Breast epithelium (tissue), 4 donors: Measurements from ENCODE around the gene SEMA4D. TPM values are rescaled to one million over a fixed set of nuclear protein-coding genes. Genes with fewer than 3 reads are reported as not detected.

Experiments used
- DNase-seq, 2 donors: peaks; one replicate each; pipeline ENCODE4 v3.0.0-alpha.2; 2019; ENCODE audit warnings: low spot score in 2 of 2
- H3K27ac ChIP-seq, 2 donors: fragments of 200-600 bp; sonication (generic) in 1 of 2; one replicate each; pipeline ENCODE4 v1.5.1; 2016 to 2019; ENCODE audit warnings: mild to moderate bottlenecking in 1 of 2
- H3K27me3 ChIP-seq, 2 donors: fragments of 200-600 bp; sonication (generic) in 1 of 2; one replicate each; pipeline versions ENCODE4 v1.5.1 to v1.6.0; 2017 to 2019; ENCODE audit warnings: control low read depth in 1 of 2, mild to moderate bottlenecking in 1 of 2
- H3K36me3 ChIP-seq: fragments of 200-600 bp; one replicate; pipeline ENCODE4 v1.5.1; 2019
- H3K4me1 ChIP-seq, 2 donors: fragments of 200-600 bp; sonication (generic); one replicate each; pipeline ENCODE4 v1.5.1; 2016 to 2019; ENCODE audit warnings: control low read depth in 1 of 2
- H3K4me3 ChIP-seq, 3 donors: fragments of 200-600 bp; sonication (generic); 1 replicate in 2 of 3; 2 replicates in 1 of 3; pipeline ENCODE4 v1.5.1; 2016 to 2019; ENCODE audit warnings: mild to moderate bottlenecking in 3 of 3, moderate library complexity in 2 of 3
- H3K9me3 ChIP-seq, 2 donors: fragments of 200-600 bp; sonication (generic) in 1 of 2; one replicate each; pipeline ENCODE4 v1.5.1; 2016 to 2019; ENCODE audit warnings: control low read depth in 1 of 2
- POLR2A ChIP-seq: fragments of 450-650 bp; IDR thresholded peaks from one replicate; pipeline ENCODE4 v1.6.1; 2016; ENCODE audit warnings: antibody characterized with exemption, mild to moderate bottlenecking, moderate library complexity
- POLR2AphosphoS5 ChIP-seq, 3 donors: sonication (generic); formaldehyde crosslinking; IDR thresholded peaks; one replicate each; pipeline ENCODE4 v1.6.1; 2017; ENCODE audit warnings: antibody characterized with exemption in 3 of 3
- intact Hi-C: fragments of 100-400 bp; cut with DNase I; formaldehyde crosslinking; loops from one replicate; pipeline ENCODE4 v1.15.1; 2023; ENCODE audit warnings: low total_unique reads
- total RNA-seq, 3 donors: library from RNA; depleted of rRNA; stranded (reverse); fragments of >200 nt; gene quantifications; one replicate each; pipeline ENCODE4 v1.1.0, GENCODE V29; 2016
- TF ChIP-seq, protein P1 (sequence below), 3 donors: fragments of 450-650 bp; IDR thresholded peaks; one replicate each; pipeline ENCODE4 v1.5.1; 2016 to 2017; ENCODE audit warnings: antibody characterized with exemption in 3 of 3, mild to moderate bottlenecking in 3 of 3, moderate library complexity in 3 of 3

The SEMA4D gene, protein sequence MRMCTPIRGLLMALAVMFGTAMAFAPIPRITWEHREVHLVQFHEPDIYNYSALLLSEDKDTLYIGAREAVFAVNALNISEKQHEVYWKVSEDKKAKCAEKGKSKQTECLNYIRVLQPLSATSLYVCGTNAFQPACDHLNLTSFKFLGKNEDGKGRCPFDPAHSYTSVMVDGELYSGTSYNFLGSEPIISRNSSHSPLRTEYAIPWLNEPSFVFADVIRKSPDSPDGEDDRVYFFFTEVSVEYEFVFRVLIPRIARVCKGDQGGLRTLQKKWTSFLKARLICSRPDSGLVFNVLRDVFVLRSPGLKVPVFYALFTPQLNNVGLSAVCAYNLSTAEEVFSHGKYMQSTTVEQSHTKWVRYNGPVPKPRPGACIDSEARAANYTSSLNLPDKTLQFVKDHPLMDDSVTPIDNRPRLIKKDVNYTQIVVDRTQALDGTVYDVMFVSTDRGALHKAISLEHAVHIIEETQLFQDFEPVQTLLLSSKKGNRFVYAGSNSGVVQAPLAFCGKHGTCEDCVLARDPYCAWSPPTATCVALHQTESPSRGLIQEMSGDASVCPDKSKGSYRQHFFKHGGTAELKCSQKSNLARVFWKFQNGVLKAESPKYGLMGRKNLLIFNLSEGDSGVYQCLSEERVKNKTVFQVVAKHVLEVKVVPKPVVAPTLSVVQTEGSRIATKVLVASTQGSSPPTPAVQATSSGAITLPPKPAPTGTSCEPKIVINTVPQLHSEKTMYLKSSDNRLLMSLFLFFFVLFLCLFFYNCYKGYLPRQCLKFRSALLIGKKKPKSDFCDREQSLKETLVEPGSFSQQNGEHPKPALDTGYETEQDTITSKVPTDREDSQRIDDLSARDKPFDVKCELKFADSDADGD
- 10 to 100 TPM in 2 of 3 donors, 1 to 10 TPM in 1; 9.9 to 24.6 (median 16.1) TPM for total RNA-seq

DNA sequence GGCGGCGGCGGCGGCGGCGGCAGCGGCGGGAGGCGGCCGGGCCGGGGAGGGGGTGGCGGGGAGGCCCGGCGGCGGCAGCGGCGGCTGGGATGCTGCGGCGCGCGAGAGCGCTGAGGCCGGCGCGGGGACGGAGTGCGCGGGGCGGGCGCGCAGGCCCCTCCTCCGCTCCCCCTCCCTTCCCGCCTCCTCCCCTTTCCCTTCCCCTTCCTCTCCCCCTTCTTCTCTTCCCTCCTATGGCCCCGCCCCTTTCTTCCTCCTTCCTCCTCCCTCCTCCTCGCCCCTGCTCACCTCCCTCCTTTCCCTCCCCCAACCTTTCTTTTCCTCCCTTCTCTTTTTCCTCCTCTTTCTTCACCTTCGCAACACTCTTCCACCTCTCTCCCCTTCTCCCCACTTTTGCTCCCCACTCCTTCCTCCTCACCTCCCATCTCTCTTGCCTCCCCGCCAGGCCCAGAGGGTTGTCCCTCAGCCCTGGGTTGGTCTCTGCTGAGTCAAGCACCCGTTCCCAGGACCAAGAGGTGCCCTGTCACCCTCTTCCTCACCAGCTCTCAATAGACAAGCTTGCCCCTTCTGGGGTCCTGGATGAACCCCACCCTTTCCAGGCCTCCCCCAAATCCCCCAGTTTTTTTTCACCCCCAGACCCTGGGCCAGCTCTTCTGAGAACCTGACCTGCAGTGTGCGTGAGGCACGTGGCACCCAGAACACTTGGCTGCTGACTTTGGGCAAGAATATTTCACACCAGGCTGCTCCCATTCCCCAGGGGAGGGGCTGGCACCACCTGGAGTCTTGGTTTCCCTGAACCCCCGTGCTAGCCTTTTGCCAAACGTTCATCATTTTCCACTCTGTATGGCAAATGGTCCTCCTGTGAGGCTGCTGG is at the start of gene SEMA4D:
Gene SEMA4D, minus strand, starts transcription at position 136 of the 874 bp plus-strand sequence. CDS start 92,657 bp downstream, outside the sequence.
- intact Hi-C loops: loop anchor here (5.0 kb wide), 1 partner anchor 1594 kb away; no protein-coding TSS in a partner anchor
- Histone ChIP-seq H3K27me3 (no peaks in the 10 kb centered on the region), H3K27ac (peak within 1 kb of the TSS; percentile 52 to 80)

DNA sequence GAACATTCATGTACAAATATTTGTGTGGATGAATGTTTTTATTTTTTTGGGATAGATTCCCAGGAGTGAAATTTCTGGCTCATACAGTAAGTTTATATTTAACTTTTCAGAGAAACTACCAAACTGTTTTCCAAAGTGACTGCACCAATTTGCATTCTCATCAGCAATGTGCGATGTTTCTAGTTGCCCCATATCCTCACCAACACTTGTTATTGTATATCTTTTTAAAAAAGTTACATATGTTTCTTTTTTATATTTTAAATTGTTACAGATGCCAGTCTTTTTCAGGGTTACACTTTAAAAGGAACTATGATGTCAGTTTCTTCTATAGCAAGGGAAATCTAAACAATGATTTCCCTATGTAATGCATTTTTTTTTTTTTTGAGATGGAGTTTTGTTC is 49.1 kb upstream of the SEMA4D start:
- H3K27me3 ChIP-seq: no peaks in the 10 kb centered on the region
- H3K4me3 ChIP-seq: no peak overlapping the region
- DNase-seq: no peak
- TF ChIP-seq POLR2A (no peak), POLR2AphosphoS5 (IDR thresholded peaks at IDR 0.05) (no peak)
- TF ChIP-seq, protein P1, sequence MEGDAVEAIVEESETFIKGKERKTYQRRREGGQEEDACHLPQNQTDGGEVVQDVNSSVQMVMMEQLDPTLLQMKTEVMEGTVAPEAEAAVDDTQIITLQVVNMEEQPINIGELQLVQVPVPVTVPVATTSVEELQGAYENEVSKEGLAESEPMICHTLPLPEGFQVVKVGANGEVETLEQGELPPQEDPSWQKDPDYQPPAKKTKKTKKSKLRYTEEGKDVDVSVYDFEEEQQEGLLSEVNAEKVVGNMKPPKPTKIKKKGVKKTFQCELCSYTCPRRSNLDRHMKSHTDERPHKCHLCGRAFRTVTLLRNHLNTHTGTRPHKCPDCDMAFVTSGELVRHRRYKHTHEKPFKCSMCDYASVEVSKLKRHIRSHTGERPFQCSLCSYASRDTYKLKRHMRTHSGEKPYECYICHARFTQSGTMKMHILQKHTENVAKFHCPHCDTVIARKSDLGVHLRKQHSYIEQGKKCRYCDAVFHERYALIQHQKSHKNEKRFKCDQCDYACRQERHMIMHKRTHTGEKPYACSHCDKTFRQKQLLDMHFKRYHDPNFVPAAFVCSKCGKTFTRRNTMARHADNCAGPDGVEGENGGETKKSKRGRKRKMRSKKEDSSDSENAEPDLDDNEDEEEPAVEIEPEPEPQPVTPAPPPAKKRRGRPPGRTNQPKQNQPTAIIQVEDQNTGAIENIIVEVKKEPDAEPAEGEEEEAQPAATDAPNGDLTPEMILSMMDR (IDR thresholded peaks at IDR 0.05): no peak
- peaks cover 3 to 12% of the 10 kb centered on the region in 2 donors for H3K9me3 ChIP-seq
- no peaks in the 10 kb centered on the region for H3K4me1 ChIP-seq
- H3K36me3 ChIP-seq: no peaks in the 10 kb centered on the region
- intact Hi-C loops: no loop called here
- H3K27ac ChIP-seq: no peak overlapping the region

More for the DNA sequence above, at the start of gene SEMA4D:
- Histone ChIP-seq H3K4me3 (peak within 1 kb of the TSS; percentile 71 to 96 (median 88)), H3K4me1 (peaks cover 6 to 8% of the 10 kb centered on the region in 2 donors), H3K36me3 (no peaks in the 10 kb centered on the region), H3K9me3 (no peaks in the 10 kb centered on the region)
- DNase-seq: peak in 1 of 2 donors; percentile 42
- TF ChIP-seq POLR2AphosphoS5 (IDR thresholded peaks at IDR 0.05) (no peak), POLR2A (no peak)
- TF ChIP-seq, protein P1 (IDR thresholded peaks at IDR 0.05): no peak

DNA sequence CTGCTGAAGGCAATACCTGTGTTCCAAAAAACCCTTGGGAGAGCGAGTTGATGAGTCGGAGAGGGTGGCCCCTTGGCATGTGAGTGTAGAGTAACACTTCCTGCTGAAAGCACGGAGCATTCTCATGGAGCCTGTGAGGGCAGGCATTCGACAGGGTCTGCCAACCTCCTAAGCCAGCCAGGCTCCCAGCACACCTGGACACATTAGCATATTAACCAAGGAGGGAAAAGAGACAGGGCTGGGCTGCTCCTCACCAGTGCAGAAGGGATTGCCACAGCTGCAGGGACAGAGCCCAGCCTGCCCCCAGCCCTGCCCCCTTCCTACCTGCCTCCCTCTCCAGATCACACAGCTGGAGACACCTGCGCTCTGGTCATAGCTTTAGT is 46.4 kb upstream of the SEMA4D start:
- no peak for DNase-seq
- intact Hi-C loops: no loop called here
- H3K9me3 ChIP-seq: peaks cover 3 to 12% of the 10 kb centered on the region in 2 donors
- no peaks in the 10 kb centered on the region for H3K4me1 ChIP-seq
- no peaks in the 10 kb centered on the region for H3K27me3 ChIP-seq
- no peaks in the 10 kb centered on the region for H3K36me3 ChIP-seq
- TF ChIP-seq POLR2A (no peak), POLR2AphosphoS5 (IDR thresholded peaks at IDR 0.05) (no peak)
- TF ChIP-seq, protein P1 (IDR thresholded peaks at IDR 0.05): no peak
- H3K4me3 ChIP-seq: no peak overlapping the region
- no peak overlapping the region for H3K27ac ChIP-seq

DNA sequence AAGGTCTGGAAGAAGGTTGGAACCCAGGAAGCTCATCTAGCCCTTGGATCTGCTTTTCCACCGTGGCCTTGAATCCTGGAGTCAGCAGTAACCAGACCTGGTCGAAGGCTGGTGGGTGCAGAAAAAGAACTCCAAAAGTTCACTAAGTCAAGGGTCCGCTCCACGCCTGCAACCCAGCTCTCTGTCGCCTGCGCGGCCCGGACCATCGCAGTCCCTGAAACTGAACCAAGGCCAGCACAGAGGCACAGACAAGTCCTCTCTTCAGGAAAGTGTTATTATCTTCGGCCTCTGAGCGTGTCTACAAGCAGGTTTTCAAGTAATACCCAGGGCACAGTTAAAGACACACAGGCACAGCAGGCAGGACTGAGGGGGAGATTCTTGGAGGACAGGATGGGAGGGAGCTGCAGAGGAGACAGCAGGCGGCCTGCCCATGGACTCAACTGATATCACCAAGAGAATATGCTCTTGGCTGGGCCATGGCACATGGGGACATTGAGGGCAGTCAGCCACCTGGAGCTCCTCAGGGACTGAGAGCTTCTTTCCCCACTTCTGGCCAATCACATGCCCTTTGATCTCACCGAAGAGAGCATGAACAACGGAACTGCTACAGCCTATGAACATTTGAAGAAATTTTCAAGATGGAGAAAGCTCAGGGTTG is 45.8 kb upstream of the SEMA4D start:
- Histone ChIP-seq H3K9me3 (peaks cover 3 to 12% of the 10 kb centered on the region in 2 donors), H3K27me3 (no peaks in the 10 kb centered on the region), H3K4me3 (no peak overlapping the region), H3K27ac (no peak overlapping the region), H3K36me3 (no peaks in the 10 kb centered on the region), H3K4me1 (no peaks in the 10 kb centered on the region)
- TF ChIP-seq POLR2AphosphoS5 (IDR thresholded peaks at IDR 0.05): no peak
- TF ChIP-seq, protein P1 (IDR thresholded peaks at IDR 0.05): no peak
- no peak for TF ChIP-seq POLR2A
- no peak for DNase-seq
- intact Hi-C loops: no loop called here
